Measurements from ENCODE around the gene JAKMIP2.
A peak's percentile ranks its signal among the peaks of the same experiment; 100 is the strongest.
"Not testable (repeated sequence)": the region's sequence is repeated elsewhere in the genome, so short reads cannot be mapped to it uniquely, and the experiment has no call there.

JAKMIP2 gene

GRCh38 chr5:147642666-147643065 lies 139.9 kb downstream of the JAKMIP2 start:
- no peak for DNase-seq

GRCh38 chr5:147639321-147639720 lies 143.2 kb downstream of the JAKMIP2 start:
- DNase-seq: no peak

DNA sequence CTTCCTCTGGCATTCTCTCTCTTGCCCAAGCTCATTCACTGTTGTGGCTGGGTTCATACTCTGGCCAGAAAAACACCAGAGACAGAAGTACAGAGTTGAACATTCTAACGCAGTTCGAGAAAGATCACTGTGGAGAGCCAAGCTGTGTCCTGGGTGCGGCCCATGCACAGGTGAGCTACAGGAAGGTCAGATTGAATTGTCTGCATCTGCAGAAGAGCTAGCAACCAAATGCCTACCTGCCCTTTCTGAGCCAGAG lies 145.9 kb downstream of the JAKMIP2 start:
- DNase-seq: no peak

DNA sequence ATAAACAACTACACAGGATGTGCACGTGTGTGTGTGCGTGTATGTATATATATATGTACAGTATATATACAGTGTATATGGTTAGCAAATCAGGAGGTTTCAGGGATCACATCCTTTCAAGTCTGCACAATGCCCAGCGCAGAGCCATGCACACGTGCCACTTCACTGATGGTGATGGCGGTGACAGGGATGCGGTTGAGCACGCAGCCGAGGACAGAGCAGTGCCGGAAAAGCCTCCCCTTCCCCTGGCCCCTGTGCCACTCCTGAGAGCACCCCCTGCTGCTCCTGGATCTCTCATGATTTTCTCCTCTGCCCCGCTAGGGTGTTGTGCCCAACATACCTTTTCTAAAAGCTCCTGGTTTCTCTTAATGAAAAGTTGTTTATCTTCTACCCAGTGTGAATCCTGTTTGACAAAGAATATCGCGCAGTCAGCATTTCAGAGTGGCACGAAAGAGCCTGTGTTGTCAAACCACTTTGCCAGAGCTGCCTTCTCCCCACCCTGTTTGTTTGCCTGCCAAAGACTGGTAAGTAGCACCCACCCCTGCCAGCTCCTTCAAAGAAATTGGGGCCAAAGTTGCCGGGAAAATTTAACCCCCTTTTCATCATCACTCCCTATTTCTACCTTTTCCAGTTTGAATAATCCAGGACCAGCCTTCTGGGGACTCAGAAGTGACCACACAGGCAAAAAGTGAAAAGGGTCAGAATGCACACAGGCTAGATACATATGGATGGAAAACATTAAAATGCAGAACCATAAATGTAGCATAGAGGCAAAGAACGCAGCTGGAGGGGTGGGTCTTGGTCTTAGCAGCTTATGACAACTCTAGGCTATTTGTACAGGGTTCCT lies 146.4 kb downstream of the JAKMIP2 start:
- no peak for DNase-seq

DNA sequence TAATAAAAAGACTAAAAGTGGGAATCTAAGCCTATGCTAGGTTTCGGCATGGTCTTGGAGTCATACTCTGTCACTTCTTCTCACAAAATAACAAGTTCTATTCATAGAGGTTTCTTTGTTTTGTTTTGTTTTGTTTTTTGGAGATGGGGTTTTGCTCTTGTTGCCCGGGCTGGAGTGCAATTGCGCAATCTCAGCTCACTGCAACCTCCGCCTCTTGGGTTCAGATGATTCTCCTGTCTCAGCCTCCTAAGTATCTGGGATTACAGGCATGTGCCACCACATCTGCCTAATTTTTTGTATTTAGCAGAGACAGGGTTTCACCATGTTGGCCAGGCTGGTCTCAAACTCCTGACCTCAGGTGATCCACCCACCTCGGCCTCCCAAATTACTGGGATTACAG lies 147.1 kb downstream of the JAKMIP2 start:
- DNase-seq: not testable (repeated sequence)

- no peak for DNase-seq
These were observed 149.4 kb downstream of the JAKMIP2 start for GRCh38 chr5:147633173-147633572.

- DNase-seq: no peak
These were observed 151.0 kb downstream of the JAKMIP2 start for GRCh38 chr5:147631428-147632003.

GRCh38 chr5:147629196-147629595 lies 153.3 kb downstream of the JAKMIP2 start:
- no peak for DNase-seq

DNA sequence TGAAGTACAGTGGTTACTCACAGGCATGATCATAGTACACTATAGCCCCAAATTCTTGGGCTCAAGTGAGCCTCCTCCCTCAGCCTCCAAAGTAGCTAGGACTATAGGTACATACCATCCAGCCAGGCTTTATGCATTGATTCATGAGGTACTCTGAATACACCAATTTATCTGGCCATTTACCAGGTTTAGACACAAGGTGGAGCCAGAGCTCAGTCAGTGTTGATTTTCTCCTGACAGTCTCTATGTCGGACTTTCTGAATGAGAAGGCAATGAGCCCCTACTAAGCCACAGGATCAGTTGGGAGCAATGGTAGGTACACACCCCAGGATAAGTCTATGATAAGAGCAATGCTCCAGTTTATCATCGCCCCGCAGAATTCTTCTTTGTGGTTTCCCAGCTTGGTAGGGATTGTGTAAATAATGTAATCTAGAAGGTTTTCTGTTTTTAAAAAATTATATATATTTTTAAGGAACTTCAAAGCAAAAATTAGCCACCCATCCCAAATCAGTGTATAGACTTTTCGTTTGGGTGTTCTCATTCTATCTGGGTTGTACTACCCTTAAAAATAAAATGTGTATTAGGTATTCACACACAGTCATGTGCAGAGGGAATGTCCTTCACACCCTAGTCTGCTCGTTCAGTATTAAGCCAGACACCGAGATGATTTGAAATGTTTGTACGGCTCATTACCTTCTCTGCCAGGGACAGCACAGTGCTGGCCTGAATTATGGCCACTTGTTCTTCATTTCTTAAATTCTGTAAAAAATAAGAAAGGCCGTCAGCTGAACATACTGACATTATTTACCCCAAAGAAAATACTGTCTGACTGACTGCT lies 154.3 kb downstream of the JAKMIP2 start:
- peak; percentile 43 for DNase-seq

GRCh38 chr5:147626464-147626863 lies 156.1 kb downstream of the JAKMIP2 start:
- DNase-seq: no peak

DNA sequence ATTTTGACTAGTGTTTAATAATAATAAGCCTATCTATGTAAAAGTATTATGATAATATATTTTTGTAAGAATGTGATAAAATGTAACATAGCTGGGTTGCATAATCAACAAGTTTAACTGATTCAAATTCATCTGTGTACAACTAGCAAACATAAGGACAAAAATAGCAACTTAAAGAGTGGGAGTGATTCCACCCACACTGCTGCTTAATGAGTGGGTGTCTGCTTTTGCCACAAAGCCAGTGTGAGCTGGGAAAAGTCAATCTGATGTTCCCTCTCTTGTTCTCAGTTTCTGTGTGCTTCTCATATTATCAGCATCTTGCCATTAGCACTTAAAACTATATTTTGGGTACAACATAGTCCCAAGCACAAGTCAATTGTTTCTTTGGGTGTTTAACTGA lies 161.5 kb downstream of the JAKMIP2 start:
- no peak for DNase-seq

GRCh38 chr5:147619281-147619878 lies 163.1 kb downstream of the JAKMIP2 start:
- DNase-seq: no peak

DNA sequence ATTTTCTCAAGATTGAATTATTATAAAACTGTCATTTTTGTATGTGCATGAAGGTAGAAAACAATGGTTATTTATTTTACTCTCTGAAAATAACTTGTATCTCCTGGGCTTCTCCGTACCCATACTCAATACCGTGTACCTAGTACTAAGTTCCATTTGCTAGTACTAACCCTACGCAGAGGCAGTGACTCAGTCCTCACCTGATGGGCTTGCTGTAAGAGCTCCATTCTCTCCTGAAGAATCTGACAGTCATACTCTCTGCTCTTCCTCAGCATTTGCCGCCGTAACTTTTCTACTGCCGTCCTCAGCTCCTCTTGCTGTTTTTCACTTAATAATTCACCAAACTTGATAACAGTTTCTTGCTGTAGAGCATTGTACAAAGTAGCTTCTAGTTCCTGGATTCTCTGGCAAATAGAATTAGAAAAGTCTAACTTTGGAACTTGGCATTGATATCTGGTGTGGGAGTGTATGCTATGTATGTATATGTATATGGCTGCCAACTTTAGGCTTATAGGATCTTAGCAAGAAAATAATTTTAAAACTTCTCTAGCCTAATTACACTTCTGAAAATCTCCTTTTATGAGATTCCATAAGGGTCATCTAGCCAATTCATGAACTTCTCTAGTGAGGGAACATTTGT lies 164.7 kb downstream of the JAKMIP2 start:
- no peak for DNase-seq

DNA sequence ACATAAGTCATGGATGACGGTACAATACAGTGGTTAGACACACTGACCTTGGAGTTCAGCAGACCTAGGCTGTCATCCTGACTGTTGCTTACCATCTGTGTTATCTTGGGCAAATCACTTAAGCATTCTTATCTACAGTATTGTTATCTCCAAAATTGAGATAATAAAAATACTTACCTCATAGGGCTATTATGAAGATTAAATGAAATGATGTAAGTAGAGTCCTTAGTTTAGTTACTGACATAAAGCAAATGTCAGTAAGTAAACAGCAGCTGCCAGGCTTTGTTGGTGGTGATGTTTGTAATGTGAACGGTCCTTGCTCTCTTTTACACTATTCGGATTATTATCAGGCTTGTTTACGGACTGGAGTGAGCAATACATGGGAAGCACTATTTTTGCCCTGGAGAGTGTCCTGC lies 165.3 kb downstream of the JAKMIP2 start:
- peak; percentile 24 for DNase-seq

DNA sequence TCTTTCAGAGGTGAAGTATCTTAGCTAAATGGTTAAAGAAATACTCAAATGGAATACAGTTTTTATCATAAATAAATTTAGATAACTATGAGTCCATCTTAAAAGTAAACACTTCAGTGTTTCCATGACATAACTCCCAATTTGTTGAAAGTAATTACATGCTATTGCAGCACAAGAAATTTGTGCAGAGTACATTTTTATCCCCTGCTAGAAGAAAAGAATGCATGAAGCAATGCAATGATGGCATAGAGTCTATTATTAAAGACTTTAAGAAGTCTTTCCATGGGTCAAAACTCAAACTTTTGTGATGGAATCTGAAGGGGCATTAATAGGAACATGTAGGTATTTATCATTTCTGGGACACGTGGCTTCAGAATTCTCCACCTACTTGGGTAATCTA lies 166.1 kb downstream of the JAKMIP2 start:
- no peak for DNase-seq

DNA sequence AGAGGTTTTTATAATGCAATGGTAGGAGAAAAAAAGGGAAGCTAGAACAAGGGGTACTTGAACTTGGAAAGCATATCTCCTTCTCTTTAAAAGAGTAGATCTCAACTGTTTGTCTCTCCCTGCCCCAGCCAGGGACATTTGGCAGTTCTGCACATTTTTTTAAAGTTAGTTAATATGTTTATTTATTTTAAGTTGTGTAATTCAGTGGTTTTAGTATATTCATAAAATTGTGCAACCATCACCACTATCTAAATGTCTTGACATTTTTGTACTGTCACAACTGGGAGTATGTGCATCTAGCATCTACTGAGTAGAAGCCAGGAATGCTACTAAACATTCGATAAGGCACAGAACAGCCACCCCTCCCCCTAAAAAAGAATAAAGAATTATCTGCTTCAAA lies 169.2 kb downstream of the JAKMIP2 start:
- DNase-seq: peak; percentile 58

DNA sequence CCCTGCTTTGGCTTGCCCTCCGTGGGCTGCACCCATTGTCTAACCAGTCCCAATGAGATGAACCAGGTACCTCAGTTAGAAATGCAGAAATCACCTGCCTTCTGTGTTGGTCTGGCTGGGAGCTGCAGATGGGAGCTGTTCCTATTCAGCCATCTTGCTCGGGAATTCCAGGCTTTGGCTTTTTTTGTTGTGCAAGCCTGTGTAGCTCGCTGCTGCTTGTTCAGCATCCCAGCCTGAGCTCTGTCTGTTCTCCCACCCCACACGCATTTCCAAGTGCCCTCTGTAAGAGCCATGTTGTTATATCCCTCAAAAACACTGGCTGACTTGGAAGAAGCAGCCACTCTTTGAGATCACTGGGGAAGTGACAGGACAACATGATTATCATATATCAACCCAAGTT lies 171.0 kb downstream of the JAKMIP2 start:
- no peak for DNase-seq

DNA sequence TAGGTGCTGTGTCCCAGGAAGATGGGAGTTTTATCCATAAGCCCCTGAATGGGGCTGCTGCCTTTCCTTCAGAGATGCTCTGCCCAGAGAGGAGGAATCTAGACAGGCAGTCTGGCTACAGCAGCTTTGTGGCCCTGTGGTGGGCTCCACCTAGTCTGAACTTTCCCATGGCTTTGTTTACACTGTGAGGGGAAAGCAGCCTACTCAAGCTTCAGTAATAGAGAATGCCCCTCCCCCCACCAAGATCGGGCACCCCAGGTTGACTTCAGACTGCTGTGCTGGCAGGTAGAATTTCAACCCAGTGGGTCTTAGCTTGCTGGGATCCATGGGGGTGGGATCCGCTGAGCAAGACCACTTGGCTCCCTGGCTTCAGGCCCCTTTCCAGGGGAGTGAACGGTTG lies 171.7 kb downstream of the JAKMIP2 start:
- no peak for DNase-seq

DNA sequence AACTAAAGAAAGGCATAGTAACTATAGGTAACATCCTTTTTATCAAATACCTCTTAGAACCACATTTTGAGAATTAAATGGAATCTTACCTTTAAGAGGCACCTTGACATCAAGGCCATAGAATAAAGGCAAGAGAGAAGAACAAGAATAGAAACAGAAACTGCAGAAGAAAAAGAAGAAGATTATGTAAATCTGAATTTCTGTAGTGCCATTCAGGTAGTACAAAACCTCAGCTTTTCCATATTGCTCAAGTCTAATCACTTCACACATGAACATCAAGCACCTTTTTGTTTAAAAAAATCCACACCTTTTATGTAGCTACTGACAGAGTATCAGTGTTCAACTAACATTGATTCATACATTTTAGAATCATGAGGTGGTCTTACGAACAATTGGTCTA lies 180.9 kb downstream of the JAKMIP2 start:
- DNase-seq: no peak

- DNase-seq: no peak
These were observed 191.4 kb downstream of the JAKMIP2 start for GRCh38 chr5:147591120-147591519.

DNA sequence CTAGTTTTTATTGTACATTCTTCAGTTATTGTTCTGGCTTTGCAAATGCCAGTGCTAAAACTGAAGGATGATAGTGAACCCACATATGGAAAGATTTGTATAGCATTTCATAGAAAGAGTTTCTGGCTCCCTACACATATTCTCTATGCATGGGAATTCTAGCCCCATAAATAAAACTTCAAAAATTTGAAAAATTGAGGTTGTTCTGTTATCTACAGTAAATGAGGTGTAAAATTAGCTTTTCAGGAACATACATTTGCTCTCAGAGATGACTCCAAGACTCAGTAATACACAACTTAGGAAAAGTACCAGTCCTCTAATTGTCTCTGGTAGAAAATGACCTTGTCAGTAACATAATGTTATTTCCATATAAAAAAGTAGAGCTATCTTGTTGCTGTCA lies 192.4 kb downstream of the JAKMIP2 start:
- no peak for DNase-seq

- no peak for DNase-seq
These were observed 195.7 kb downstream of the JAKMIP2 start for GRCh38 chr5:147586832-147587231.

- DNase-seq: no peak
These were observed 196.3 kb downstream of the JAKMIP2 start for GRCh38 chr5:147586221-147586620.

All from NCI-H226 (cell line).